Measurements from ENCODE around the gene CDH13.
"Not testable (repeated sequence)": the region's sequence is repeated elsewhere in the genome, so short reads cannot be mapped to it uniquely, and the experiment has no call there.

CDH13 gene

DNA sequence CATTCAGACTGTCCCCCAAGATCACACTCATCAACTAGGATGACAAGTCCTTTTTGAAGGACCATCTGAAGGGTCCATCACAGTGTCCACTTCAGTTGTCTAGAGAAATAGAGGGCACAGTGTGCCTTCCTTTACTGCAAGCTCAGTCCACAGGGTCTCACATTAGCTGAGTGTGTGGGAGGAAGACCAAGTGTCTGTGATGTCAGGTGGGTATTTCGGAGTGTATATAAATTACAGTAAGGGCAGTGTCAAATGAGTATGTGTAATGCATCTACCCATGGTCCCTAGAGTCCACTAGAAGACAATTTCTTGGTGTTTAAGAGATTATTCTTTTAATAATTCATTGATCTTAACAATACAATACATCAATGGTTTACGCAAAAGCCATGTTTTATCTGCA is 272.2 kb downstream of the CDH13 start:
- Histone ChIP-seq H3K4me3 (ENCODE audit: low read length) (no peak overlapping the region), H3K4me1 (ENCODE audit: control insufficient read depth, insufficient read depth, low read length) (no peaks in the 10 kb centered on the region), H3K9me3 (ENCODE audit: control insufficient read depth, insufficient read depth, low read length) (no peaks in the 10 kb centered on the region), H3K27me3 (ENCODE audit: control insufficient read depth, insufficient read depth, low read length) (no peaks in the 10 kb centered on the region), H3K36me3 (ENCODE audit: control insufficient read depth, insufficient read depth, low read length) (no peaks in the 10 kb centered on the region), H3K27ac (ENCODE audit: low read length) (no peak overlapping the region)
- WGBS (ENCODE audit: insufficient coverage, insufficient read length) = no CpG with 5 or more reads among the region's 2 CpGs
- DNase-seq (ENCODE audit: low read depth, low spot score) = no peak

- no CpG with 5 or more reads among the region's 4 CpGs for WGBS (ENCODE audit: insufficient coverage, insufficient read length)
- H3K27me3 ChIP-seq (ENCODE audit: control insufficient read depth, insufficient read depth, low read length) = no peaks in the 10 kb centered on the region
- H3K36me3 ChIP-seq (ENCODE audit: control insufficient read depth, insufficient read depth, low read length) = no peaks in the 10 kb centered on the region
- no peak overlapping the region for H3K27ac ChIP-seq (ENCODE audit: low read length)
- no peaks in the 10 kb centered on the region for H3K4me1 ChIP-seq (ENCODE audit: control insufficient read depth, insufficient read depth, low read length)
- no peaks in the 10 kb centered on the region for H3K9me3 ChIP-seq (ENCODE audit: control insufficient read depth, insufficient read depth, low read length)
- DNase-seq (ENCODE audit: low read depth, low spot score) = no peak
- no peak overlapping the region for H3K4me3 ChIP-seq (ENCODE audit: low read length)
Observed at GRCh38 chr16:82899731-82900450, 273.1 kb downstream of the CDH13 start.

DNA sequence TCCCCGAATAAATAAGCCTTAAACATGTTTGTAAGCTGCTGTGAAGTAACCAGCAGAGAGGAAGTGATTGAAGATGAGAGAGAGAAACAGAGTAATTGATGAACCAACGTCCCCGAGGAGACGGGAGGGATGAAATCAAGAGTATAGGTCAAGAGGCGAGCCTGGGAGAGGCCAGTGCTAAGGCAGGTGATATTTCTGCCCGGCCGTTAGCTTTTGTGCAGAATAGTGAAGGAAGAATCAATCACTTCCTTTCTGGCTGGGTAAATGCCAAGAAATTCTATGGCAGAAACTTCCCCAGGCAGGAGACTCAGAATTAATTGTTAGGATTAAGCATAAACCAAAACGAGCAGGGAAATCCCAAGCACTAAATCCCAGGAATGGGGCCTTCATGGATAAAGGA is 273.8 kb downstream of the CDH13 start:
- no peak for DNase-seq (ENCODE audit: low read depth, low spot score)
- Histone ChIP-seq H3K36me3 (ENCODE audit: control insufficient read depth, insufficient read depth, low read length) (no peaks in the 10 kb centered on the region), H3K27ac (ENCODE audit: low read length) (no peak overlapping the region), H3K4me1 (ENCODE audit: control insufficient read depth, insufficient read depth, low read length) (no peaks in the 10 kb centered on the region), H3K4me3 (ENCODE audit: low read length) (no peak overlapping the region), H3K9me3 (ENCODE audit: control insufficient read depth, insufficient read depth, low read length) (no peaks in the 10 kb centered on the region), H3K27me3 (ENCODE audit: control insufficient read depth, insufficient read depth, low read length) (no peaks in the 10 kb centered on the region)
- no CpG with 5 or more reads among the region's 8 CpGs for WGBS (ENCODE audit: insufficient coverage, insufficient read length)

- H3K36me3 ChIP-seq (ENCODE audit: control insufficient read depth, insufficient read depth, low read length) = no peaks in the 10 kb centered on the region
- no peak overlapping the region for H3K4me3 ChIP-seq (ENCODE audit: low read length)
- H3K27ac ChIP-seq (ENCODE audit: low read length) = no peak overlapping the region
- H3K9me3 ChIP-seq (ENCODE audit: control insufficient read depth, insufficient read depth, low read length) = no peaks in the 10 kb centered on the region
- no CpG with 5 or more reads among the region's 10 CpGs for WGBS (ENCODE audit: insufficient coverage, insufficient read length)
- no peaks in the 10 kb centered on the region for H3K27me3 ChIP-seq (ENCODE audit: control insufficient read depth, insufficient read depth, low read length)
- no peak for DNase-seq (ENCODE audit: low read depth, low spot score)
- no peaks in the 10 kb centered on the region for H3K4me1 ChIP-seq (ENCODE audit: control insufficient read depth, insufficient read depth, low read length)
Observed at GRCh38 chr16:82911925-82912324, 285.2 kb downstream of the CDH13 start.

- WGBS (ENCODE audit: insufficient coverage, insufficient read length) = no CpG with 5 or more reads among the region's 9 CpGs
- no peaks in the 10 kb centered on the region for H3K4me1 ChIP-seq (ENCODE audit: control insufficient read depth, insufficient read depth, low read length)
- H3K36me3 ChIP-seq (ENCODE audit: control insufficient read depth, insufficient read depth, low read length) = no peaks in the 10 kb centered on the region
- no peaks in the 10 kb centered on the region for H3K9me3 ChIP-seq (ENCODE audit: control insufficient read depth, insufficient read depth, low read length)
- no peaks in the 10 kb centered on the region for H3K27me3 ChIP-seq (ENCODE audit: control insufficient read depth, insufficient read depth, low read length)
- no peak for DNase-seq (ENCODE audit: low read depth, low spot score)
- H3K4me3 ChIP-seq (ENCODE audit: low read length) = no peak overlapping the region
- no peak overlapping the region for H3K27ac ChIP-seq (ENCODE audit: low read length)
Observed at GRCh38 chr16:82915139-82915824, 288.5 kb downstream of the CDH13 start.

DNA sequence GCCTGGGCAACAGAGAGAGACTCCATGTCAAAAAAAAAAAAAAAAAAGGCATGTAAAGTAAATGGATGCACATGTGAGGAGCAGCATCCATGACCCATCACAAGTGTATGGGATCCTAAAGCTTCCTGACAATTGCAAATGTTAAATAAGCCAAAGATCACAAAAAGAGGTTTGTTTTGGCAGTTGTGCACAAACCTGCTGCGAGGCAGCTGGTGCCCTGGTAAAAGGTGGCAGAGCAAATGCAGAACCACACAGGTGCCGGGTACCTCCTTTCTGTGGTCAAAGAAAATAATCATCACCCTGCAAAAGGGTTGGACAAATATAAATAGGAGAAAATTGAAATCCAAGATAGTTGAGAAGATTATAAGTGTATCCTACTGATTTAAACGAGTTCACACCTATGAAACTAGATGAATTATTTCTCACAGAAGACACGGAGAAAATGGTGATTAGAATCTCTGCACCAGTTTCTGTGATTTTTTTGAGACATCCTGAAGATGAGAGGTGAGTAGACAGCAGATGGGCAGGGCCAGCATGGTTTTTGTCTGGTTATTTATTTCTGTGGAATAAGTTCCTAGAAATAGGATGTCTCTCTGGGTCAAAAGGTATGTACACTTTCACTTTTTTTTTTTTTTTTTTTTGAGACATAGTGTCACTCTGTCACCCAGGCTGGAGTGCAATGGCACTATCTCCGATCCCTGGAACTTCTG is 291.3 kb downstream of the CDH13 start:
- no peaks in the 10 kb centered on the region for H3K27me3 ChIP-seq (ENCODE audit: control insufficient read depth, insufficient read depth, low read length)
- H3K27ac ChIP-seq (ENCODE audit: low read length) = no peak overlapping the region
- H3K4me3 ChIP-seq (ENCODE audit: low read length) = no peak overlapping the region
- H3K9me3 ChIP-seq (ENCODE audit: control insufficient read depth, insufficient read depth, low read length) = no peaks in the 10 kb centered on the region
- no peaks in the 10 kb centered on the region for H3K4me1 ChIP-seq (ENCODE audit: control insufficient read depth, insufficient read depth, low read length)
- no peaks in the 10 kb centered on the region for H3K36me3 ChIP-seq (ENCODE audit: control insufficient read depth, insufficient read depth, low read length)
- DNase-seq (ENCODE audit: low read depth, low spot score) = no peak
- WGBS (ENCODE audit: insufficient coverage, insufficient read length) = no CpG with 5 or more reads among the region's 5 CpGs

DNA sequence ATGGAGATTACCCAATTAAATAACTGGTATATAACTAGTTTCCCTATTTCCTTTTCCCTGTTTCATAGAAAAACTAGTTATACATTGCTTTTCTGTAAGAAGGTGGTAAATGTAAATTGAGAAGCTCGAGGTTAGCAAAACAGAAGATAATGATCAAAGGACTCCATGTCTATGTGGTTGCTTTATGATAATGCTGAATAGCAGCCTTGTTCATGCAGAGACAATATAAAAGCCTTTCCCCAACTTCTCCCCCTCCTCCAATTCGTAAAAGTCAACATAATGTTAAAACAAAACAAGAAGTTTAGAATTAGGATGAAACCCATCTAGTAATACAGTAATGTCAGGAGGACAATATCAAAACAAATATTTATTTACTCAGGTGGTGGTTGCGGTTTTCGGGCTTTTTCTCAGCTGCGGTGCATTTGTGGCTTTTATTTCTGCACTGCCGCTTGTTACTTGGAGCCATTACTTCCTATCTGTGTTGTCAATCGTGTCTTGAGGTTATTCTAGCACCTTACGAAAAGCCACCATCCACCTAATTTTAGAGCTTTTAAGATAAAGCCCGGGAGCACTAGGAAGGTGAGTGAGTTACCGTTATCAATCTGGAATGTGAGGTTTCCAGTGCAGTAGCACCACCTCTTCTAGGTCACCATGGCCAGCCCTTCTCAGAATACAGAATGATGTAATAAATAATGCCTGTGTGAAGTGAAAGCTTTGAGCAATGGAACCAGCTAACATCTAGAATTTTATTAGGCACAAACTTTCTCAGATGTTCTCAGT is 297.5 kb downstream of the CDH13 start:
- no peak overlapping the region for H3K27ac ChIP-seq (ENCODE audit: low read length)
- H3K4me3 ChIP-seq (ENCODE audit: low read length) = no peak overlapping the region
- no peaks in the 10 kb centered on the region for H3K4me1 ChIP-seq (ENCODE audit: control insufficient read depth, insufficient read depth, low read length)
- WGBS (ENCODE audit: insufficient coverage, insufficient read length) = no CpG with 5 or more reads among the region's 10 CpGs
- no peaks in the 10 kb centered on the region for H3K36me3 ChIP-seq (ENCODE audit: control insufficient read depth, insufficient read depth, low read length)
- H3K27me3 ChIP-seq (ENCODE audit: control insufficient read depth, insufficient read depth, low read length) = no peaks in the 10 kb centered on the region
- no peak for DNase-seq (ENCODE audit: low read depth, low spot score)
- H3K9me3 ChIP-seq (ENCODE audit: control insufficient read depth, insufficient read depth, low read length) = no peaks in the 10 kb centered on the region

DNA sequence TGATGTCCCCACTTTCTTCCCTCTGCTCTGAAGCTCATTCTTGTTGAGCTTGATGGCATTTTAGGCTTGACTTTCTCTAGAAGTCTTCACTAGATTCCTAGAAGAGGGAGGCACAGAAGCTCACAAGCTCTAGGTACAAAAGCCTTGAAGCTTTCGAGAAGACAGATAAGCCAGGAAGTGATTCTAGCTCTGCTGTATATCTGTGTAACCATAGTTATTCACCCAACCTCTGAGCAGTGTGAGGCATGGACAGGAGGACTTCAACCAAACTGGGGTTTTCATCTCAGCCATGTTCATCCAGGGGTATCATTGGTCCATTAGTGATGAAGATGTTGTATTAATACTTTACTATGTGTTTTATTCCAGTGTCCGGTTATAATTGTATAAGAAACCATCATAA is 299.7 kb downstream of the CDH13 start:
- Histone ChIP-seq H3K9me3 (ENCODE audit: control insufficient read depth, insufficient read depth, low read length) (no peaks in the 10 kb centered on the region), H3K4me3 (ENCODE audit: low read length) (no peak overlapping the region), H3K36me3 (ENCODE audit: control insufficient read depth, insufficient read depth, low read length) (no peaks in the 10 kb centered on the region), H3K4me1 (ENCODE audit: control insufficient read depth, insufficient read depth, low read length) (no peaks in the 10 kb centered on the region), H3K27ac (ENCODE audit: low read length) (no peak overlapping the region), H3K27me3 (ENCODE audit: control insufficient read depth, insufficient read depth, low read length) (no peaks in the 10 kb centered on the region)
- no CpG with 5 or more reads among the region's 2 CpGs for WGBS (ENCODE audit: insufficient coverage, insufficient read length)
- DNase-seq (ENCODE audit: low read depth, low spot score) = no peak

GRCh38 chr16:82933933-82934332 is 307.2 kb downstream of the CDH13 start:
- H3K9me3 ChIP-seq (ENCODE audit: control insufficient read depth, insufficient read depth, low read length); H3K27ac ChIP-seq (ENCODE audit: low read length); H3K27me3 ChIP-seq (ENCODE audit: control insufficient read depth, insufficient read depth, low read length); DNase-seq (ENCODE audit: low read depth, low spot score); H3K4me1 ChIP-seq (ENCODE audit: control insufficient read depth, insufficient read depth, low read length); H3K36me3 ChIP-seq (ENCODE audit: control insufficient read depth, insufficient read depth, low read length); H3K4me3 ChIP-seq (ENCODE audit: low read length): not testable (repeated sequence)
- no CpG with 5 or more reads among the region's 2 CpGs for WGBS (ENCODE audit: insufficient coverage, insufficient read length)

DNA sequence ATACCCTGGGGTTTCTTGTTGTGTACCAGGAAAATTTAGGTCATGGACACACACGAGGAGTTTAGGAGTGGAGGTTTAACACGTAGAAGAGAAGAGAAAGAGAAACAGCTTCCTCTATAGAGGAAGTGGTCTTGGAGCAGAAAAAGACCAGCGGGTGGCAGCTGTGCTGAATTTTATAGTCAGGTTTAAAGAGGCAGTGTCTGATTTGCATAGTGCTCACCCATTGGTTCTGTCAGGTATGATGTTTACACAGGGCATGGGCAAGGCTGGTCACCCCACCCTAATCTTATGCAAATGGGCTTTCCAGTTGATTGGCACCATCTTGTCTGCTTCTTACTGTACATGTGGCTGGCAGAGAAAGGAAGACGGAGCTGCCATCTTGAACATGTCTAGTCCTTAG is 309.0 kb downstream of the CDH13 start:
- DNase-seq (ENCODE audit: low read depth, low spot score) = no peak

More for the DNA sequence above, 309.0 kb downstream of the CDH13 start:
- Histone ChIP-seq H3K4me1 (ENCODE audit: control insufficient read depth, insufficient read depth, low read length) (no peaks in the 10 kb centered on the region), H3K27me3 (ENCODE audit: control insufficient read depth, insufficient read depth, low read length) (no peaks in the 10 kb centered on the region), H3K27ac (ENCODE audit: low read length) (no peak overlapping the region), H3K4me3 (ENCODE audit: low read length) (no peak overlapping the region), H3K36me3 (ENCODE audit: control insufficient read depth, insufficient read depth, low read length) (no peaks in the 10 kb centered on the region), H3K9me3 (ENCODE audit: control insufficient read depth, insufficient read depth, low read length) (no peaks in the 10 kb centered on the region)
- no CpG with 5 or more reads among the region's 4 CpGs for WGBS (ENCODE audit: insufficient coverage, insufficient read length)
